GM12873 (cell line): ENCODE measurements around the gene IDUA.

Experiments used
- TF ChIP-seq, protein P1 (sequence below): IDR thresholded peaks from 2 replicates; pipeline ENCODE4 v1.5.1; 2012; ENCODE audit warnings: low read depth, mild to moderate bottlenecking, moderate library complexity, low read length, control low read depth; ENCODE audit not compliant: insufficient read depth; ENCODE audit errors: missing control alignments

The IDUA gene

DNA sequence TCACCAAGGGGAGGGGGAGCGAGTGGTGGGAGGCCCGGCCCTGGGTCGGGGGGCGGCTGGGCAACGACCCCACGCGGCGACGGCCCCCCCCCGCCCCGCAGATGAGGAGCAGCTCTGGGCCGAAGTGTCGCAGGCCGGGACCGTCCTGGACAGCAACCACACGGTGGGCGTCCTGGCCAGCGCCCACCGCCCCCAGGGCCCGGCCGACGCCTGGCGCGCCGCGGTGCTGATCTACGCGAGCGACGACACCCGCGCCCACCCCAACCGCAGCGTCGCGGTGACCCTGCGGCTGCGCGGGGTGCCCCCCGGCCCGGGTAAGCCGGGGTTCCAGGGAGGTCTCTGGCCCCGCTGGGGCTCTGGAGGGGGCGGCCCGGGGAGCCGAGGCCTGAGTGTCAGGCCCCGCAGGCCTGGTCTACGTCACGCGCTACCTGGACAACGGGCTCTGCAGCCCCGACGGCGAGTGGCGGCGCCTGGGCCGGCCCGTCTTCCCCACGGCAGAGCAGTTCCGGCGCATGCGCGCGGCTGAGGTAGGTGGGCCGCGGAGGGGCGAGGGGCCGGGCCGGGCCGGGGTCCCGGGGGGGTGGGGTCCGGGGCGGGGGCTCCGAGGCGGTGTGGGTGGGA lies 15.9 kb downstream of the IDUA start:
- TF ChIP-seq, protein P1, sequence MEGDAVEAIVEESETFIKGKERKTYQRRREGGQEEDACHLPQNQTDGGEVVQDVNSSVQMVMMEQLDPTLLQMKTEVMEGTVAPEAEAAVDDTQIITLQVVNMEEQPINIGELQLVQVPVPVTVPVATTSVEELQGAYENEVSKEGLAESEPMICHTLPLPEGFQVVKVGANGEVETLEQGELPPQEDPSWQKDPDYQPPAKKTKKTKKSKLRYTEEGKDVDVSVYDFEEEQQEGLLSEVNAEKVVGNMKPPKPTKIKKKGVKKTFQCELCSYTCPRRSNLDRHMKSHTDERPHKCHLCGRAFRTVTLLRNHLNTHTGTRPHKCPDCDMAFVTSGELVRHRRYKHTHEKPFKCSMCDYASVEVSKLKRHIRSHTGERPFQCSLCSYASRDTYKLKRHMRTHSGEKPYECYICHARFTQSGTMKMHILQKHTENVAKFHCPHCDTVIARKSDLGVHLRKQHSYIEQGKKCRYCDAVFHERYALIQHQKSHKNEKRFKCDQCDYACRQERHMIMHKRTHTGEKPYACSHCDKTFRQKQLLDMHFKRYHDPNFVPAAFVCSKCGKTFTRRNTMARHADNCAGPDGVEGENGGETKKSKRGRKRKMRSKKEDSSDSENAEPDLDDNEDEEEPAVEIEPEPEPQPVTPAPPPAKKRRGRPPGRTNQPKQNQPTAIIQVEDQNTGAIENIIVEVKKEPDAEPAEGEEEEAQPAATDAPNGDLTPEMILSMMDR, result no peak

DNA sequence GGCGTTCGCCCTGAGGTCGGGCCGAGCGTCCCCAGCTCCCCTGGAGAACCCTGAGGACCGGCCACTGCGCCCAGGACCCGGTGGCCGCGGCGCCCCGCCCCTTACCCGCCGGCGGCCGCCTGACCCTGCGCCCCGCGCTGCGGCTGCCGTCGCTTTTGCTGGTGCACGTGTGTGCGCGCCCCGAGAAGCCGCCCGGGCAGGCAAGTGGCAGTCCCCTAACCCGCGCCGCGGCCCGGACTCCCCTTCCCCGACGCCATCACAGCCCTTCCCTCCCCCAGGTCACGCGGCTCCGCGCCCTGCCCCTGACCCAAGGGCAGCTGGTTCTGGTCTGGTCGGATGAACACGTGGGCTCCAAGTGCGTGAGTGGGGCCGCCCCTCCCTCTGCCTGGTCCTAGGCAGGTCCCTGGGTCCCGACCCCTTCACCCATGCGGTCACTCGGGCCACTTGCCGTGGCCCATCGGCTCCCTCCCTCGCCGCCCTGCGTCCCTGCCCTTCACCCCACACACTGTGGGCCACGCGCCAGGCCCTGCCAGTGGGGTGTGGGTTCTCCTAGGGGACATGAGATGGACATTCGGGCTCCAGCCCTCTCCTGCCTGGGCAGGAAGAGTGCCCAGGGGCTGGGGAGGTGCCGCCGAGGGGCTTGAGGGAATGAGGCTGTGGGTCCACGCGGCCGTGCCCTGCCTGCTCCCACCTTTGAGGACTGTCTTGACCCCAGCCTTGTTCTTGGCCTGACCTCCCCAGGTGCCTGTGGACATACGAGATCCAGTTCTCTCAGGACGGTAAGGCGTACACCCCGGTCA lies 16.6 kb downstream of the IDUA start:
- TF ChIP-seq, protein P1, result no peak

GRCh38 chr4:1004071-1004418 lies 17.2 kb downstream of the IDUA start:
- TF ChIP-seq, protein P1, result no peak

DNA sequence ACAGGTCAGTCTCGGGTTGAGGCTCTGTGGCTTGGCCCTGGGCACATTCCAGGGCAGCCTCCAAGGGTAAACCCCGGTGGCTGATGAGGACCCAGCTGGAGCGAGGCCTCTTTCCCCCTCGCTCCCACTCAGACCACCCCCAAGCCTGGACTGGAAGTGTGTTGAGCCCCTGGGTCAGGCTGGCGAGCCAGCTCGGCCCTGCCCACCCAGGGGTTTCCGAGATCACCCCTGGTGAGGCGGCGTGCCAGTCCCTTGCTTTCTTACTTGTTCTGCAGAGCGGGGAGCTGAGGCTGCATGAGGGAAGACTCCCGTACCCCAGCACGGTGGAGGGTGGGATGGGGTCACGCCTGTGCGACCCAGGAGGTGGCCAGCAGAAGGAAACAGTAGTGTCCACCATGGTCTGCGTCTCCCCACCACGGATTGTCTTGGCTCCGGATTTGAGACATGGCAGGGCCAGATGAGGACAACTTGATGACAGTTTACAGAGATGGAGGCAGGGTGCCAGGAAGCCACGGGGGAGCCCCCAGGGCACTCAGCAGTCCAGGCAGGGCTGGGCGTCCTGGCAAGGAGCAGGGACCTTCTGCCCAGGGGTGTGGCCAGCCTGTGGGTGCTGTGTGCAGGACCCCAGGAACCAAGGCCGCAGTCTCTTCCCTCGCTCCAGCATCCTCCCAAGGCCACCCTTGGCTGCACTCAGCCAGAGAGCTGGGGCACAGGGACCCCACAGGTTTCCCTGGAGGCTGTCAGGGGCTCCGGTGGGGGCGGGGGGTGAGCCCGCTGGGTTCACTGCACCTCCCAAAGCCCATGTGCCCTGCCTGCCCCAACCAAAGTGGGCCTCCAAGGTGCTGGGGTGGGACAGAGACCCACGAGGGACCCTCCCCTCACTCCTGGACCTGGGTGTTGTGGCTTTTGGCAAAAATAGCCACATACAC lies 18.0 kb downstream of the IDUA start:
- TF ChIP-seq, protein P1, result no peak

- TF ChIP-seq, protein P1, result no peak
These were observed 20.0 kb downstream of the IDUA start for GRCh38 chr4:1006856-1007255.

DNA sequence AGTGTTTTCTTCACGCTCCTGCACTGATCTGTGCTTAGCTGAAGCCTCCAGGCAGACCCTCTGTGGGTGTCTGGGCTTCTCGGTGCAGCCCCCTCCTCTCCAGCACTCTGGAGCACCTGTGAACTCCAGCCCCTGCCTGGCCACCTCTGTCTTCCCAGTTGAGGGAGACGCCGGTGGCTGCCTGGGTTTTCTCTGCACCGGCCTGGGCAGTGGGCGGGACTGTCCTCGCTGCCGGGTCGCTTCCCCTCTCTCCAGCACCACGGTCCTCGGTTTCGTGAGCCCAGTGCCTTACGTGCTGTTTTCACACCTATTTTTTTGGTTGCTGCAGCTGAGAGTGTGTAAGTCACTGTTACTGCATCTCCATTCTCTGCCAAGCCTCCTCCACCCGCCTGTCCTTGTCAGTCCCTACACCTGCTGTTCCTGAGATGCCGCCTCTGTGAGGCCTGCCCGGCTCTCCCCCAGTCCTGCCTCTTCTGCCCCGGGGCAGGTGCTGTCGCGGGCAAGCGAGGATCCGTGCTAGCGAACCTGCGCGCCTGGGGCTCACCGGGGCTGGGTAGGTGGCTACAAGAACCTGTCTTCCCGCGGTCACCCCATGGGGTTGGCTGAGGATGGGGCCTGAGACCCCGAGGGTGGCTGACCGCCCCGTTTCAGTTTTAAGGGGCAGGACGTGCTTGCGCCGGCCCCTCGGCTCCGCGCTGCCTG lies 22.1 kb downstream of the IDUA start:
- TF ChIP-seq, protein P1, result no peak
